Kidney epithelial cell (primary cell): ENCODE measurements around the gene OTUB1. TPM values are rescaled to one million over a fixed set of nuclear protein-coding genes. Genes with fewer than 3 reads are reported as not detected.

Experiments used
- DNase-seq: peaks from one replicate; pipeline ENCODE4 v3.0.0-alpha.2; 2010; ENCODE audit warnings: low read depth
- H3K27me3 ChIP-seq: 2 replicates; pipeline ENCODE4 v1.6.0; 2011; ENCODE audit warnings: low read length; ENCODE audit not compliant: control insufficient read depth, insufficient read depth
- H3K36me3 ChIP-seq: 2 replicates; pipeline ENCODE4 v1.5.1; 2011; ENCODE audit warnings: low read length; ENCODE audit not compliant: control insufficient read depth, insufficient read depth
- H3K4me3 ChIP-seq: 2 replicates; pipeline ENCODE4 v1.5.1; 2011; ENCODE audit warnings: low read depth, mild to moderate bottlenecking, control low read depth, low read length
- total RNA-seq: library from RNA; depleted of rRNA; stranded (reverse); fragments of >200 nt; gene quantifications from 2 replicates; pipeline ENCODE4 v1.2.3, GENCODE V29; 2015
- TF ChIP-seq, protein P1 (sequence below): IDR thresholded peaks from 2 replicates; pipeline ENCODE4 v1.5.1; 2011; ENCODE audit warnings: mild to moderate bottlenecking, moderate library complexity, low read length, control low read depth, inconsistent platforms; ENCODE audit not compliant: insufficient read depth, poor library complexity, severe bottlenecking

OTUB1 gene
- total RNA-seq, 1 donor from 2014 or later = 100.0 TPM

DNA sequence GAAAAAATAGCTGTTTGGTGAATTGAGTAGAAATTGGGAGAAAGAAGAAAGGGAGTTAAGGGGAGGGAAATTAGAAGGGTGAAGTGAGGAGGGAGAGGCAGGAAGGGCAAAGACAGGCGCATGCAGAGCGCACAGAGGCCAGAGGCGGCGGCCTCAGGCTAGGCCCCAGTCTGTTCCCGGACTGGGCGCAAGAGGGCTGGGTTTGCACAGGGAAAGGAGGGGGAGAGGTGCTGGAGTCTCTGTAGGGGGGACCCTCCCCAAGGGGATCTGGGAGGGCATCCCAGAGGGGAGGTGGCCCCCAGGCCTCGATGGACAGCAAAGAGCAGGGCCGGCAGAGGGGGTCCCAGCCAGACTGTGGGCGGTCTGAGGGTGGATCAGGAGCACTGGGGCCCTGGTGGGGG is 48.2 kb downstream of the OTUB1 start:
- Histone ChIP-seq H3K36me3 (no peaks in the 10 kb centered on the region), H3K27me3 (peaks cover 70% of the 10 kb centered on the region), H3K4me3 (no peak overlapping the region)
- TF ChIP-seq, protein P1, sequence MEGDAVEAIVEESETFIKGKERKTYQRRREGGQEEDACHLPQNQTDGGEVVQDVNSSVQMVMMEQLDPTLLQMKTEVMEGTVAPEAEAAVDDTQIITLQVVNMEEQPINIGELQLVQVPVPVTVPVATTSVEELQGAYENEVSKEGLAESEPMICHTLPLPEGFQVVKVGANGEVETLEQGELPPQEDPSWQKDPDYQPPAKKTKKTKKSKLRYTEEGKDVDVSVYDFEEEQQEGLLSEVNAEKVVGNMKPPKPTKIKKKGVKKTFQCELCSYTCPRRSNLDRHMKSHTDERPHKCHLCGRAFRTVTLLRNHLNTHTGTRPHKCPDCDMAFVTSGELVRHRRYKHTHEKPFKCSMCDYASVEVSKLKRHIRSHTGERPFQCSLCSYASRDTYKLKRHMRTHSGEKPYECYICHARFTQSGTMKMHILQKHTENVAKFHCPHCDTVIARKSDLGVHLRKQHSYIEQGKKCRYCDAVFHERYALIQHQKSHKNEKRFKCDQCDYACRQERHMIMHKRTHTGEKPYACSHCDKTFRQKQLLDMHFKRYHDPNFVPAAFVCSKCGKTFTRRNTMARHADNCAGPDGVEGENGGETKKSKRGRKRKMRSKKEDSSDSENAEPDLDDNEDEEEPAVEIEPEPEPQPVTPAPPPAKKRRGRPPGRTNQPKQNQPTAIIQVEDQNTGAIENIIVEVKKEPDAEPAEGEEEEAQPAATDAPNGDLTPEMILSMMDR = no peak
- no peak for DNase-seq

DNA sequence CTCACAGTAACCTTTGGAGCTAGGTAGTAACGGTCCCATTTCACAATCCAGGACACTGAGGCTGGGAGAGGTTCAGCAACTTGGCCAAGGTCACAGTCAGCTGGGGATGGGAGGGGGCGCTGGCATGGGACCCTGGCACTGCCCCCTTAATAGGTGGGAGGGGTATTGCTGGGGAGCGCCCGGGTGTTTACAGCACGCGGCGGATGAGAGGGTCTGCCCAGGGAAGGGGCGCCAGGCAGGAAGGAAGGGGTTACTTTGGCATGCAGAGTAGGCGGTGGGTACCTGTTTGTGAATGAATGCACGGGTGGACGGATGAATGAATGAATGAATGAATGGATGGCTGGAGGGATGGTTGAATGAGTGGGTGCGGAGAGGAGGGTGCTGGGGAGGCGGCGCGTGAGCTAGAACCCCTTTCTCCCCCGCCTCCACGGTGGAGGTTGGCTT is 48.9 kb downstream of the OTUB1 start:
- Histone ChIP-seq H3K27me3 (peaks cover 68% of the 10 kb centered on the region), H3K4me3 (no peak overlapping the region), H3K36me3 (no peaks in the 10 kb centered on the region)
- TF ChIP-seq, protein P1 = no peak
- no peak for DNase-seq

DNA sequence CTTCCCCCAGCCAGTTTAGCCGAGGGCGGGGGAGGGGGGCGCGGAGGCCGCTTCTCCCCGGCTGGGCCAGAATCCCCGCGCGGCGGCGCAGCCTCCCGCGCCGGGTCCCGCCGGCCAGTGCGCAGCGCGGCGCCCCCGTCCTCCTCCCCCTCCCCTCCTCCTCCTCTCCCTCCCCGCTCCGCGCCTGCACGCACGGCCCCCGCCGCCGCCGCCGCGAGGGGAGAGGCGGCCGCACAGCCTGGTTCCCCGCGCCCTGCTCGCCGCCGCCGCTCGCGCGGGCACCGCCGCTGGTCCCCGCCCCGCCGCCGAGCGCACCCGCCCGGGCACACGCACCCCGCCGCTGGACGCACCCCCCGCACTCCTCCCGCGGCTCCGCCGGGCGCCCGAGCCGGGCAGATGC is 49.3 kb downstream of the OTUB1 start, which contains the start of gene FLRT1:
TSS of gene FLRT1 (plus strand) at position 356 of the 400 bp plus-strand sequence. CDS start 80,337 bp downstream, outside the sequence.
- peaks cover 66% of the 10 kb centered on the region for H3K27me3 ChIP-seq
- TF ChIP-seq, protein P1 = no peak
- no peak for DNase-seq
- H3K4me3 ChIP-seq = no peak within 1 kb of the TSS
- no peaks in the 10 kb centered on the region for H3K36me3 ChIP-seq

DNA sequence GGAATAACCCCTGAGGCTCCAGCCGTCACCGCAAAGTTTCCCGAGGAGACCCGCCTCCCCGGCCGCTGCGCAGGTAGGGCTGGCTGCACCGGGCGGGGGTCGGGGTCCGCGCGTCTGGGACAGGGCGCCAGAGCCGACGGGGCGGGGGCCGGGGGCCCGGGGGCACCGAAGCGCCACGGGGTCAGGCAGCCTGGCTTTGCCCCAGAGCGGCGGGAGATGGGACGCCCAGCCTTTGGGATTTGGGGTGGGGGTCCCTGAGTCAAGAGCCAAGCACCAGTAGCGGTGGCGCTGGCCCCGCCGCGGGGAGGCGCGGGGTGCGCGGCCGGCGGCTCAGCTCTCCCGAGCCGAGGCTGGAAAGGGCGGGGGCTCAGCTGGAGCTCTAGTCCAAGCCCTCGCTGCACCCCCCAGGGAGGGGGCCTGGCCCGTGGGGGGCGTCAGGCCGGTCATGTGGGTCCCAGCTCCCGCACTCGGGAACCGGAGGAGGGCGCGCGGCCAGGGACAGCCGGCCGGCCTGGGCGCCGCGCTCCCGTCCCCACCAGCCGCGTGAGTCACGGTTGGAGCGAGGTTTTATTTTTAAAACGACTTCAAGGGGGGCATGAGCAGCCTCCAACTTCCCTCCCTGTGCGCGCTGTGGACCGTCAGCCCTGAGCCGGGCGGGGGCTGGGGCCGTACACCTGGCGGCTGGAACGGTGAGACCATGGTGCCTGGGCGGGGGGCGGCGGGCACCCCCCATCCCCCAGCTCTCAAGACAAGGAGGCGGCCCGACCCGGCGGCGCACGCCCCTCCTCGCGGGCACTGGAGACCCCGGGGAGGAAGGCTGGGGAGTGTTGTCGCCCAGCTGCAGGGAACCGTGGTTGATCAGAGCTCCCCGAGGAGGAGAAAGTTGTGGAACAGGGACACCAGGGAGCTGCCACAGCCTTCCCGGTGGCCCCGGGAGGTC is 50.1 kb downstream of the OTUB1 start:
- DNase-seq = no peak
- no peak overlapping the region for H3K4me3 ChIP-seq
- no peaks in the 10 kb centered on the region for H3K36me3 ChIP-seq
- TF ChIP-seq, protein P1 = no peak
- peaks cover 65% of the 10 kb centered on the region for H3K27me3 ChIP-seq

DNA sequence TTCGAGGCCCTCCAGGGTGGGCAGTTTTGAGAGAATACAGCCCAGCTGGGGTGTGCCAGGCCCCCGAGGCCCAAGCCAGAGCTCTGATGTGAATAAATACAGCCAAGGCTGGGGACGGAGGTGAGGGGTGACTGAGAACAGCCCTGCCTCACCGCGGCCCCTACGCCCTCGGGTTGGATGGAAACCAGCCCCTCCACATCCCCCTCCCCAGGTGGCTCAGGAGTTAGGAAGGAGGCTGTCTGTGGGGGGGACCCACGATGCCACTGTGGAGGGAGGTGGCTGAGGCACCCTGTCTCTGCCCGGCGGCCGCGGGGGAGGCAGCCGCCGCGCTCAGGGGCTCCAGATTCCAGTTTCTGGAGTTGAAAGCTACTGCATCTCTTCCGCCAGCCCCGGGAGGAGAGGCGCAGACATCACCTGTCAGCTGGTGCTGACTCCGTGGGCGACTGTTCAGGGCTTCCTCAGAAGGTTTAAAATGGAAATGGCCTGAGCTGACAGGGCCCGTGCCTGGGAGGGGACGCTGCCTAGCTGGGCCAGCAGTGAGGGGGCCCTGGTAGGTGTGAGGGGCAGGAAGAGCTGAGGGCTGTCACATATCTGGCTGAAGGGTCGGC is 50.9 kb downstream of the OTUB1 start:
- no peak for DNase-seq
- H3K4me3 ChIP-seq = no peak overlapping the region
- H3K27me3 ChIP-seq = peaks cover 70% of the 10 kb centered on the region
- TF ChIP-seq, protein P1 = no peak
- no peaks in the 10 kb centered on the region for H3K36me3 ChIP-seq
